Astrocyte (in vitro differentiated cells and primary cell): ENCODE results near the gene CRELD2. TPM values are rescaled to one million over a fixed set of nuclear protein-coding genes. Genes with fewer than 3 reads are reported as not detected.

Experiments used
- DNase-seq: peaks from one replicate; pipeline ENCODE4 v3.0.0-alpha.2; 2010; ENCODE audit warnings: low read depth
- FAIRE-seq: peaks from 2 replicates; lab custom pipeline; 2011; peaks lifted over from hg19 to GRCh38; lab: Jason Lieb, UNC
- H2AFZ ChIP-seq: 2 replicates; pipeline ENCODE4 v1.6.0; 2012; ENCODE audit warnings: low read depth, low read length, inconsistent platforms
- H3K27ac ChIP-seq: 2 replicates; pipeline ENCODE4 v1.5.1; 2011; ENCODE audit warnings: low read depth, low read length, inconsistent platforms
- H3K27me3 ChIP-seq: 2 replicates; pipeline ENCODE4 v1.6.0; 2011; ENCODE audit warnings: low read length, inconsistent platforms; ENCODE audit not compliant: insufficient read depth
- H3K36me3 ChIP-seq: 2 replicates; pipeline ENCODE4 v1.5.1; 2011; ENCODE audit warnings: low read length, inconsistent platforms; ENCODE audit not compliant: insufficient read depth
- H3K4me1 ChIP-seq: 2 replicates; pipeline ENCODE4 v1.5.1; 2011; ENCODE audit warnings: low read length, inconsistent platforms; ENCODE audit not compliant: insufficient read depth
- H3K4me2 ChIP-seq: 2 replicates; pipeline ENCODE4 v1.6.0; 2012; ENCODE audit warnings: low read length, inconsistent platforms
- H3K4me3 ChIP-seq: 2 replicates; pipeline ENCODE4 v1.5.1; 2011; ENCODE audit warnings: low read depth, mild to moderate bottlenecking, low read length, inconsistent platforms; ENCODE audit not compliant: insufficient read depth
- H3K79me2 ChIP-seq: 2 replicates; pipeline ENCODE4 v1.6.0; 2012; ENCODE audit warnings: mild to moderate bottlenecking, low read length, inconsistent platforms; ENCODE audit not compliant: insufficient read depth
- H3K9ac ChIP-seq: 2 replicates; pipeline ENCODE4 v1.6.0; 2012; ENCODE audit warnings: mild to moderate bottlenecking, low read length, inconsistent platforms
- H3K9me3 ChIP-seq: 2 replicates; pipeline ENCODE4 v1.5.1; 2012; ENCODE audit warnings: low read depth, mild to moderate bottlenecking, low read length, inconsistent platforms; ENCODE audit not compliant: insufficient read depth
- H4K20me1 ChIP-seq: 2 replicates; pipeline ENCODE4 v1.6.0; 2012; ENCODE audit warnings: low read length, inconsistent platforms; ENCODE audit not compliant: insufficient read depth
- H3K27ac Mint-ChIP-seq: one replicate; pipeline ENCODE4 v1.8.0; 2021; ENCODE audit warnings: mild to moderate bottlenecking, mixed read lengths; ENCODE audit not compliant: unreplicated experiment
- H3K27me3 Mint-ChIP-seq: one replicate; pipeline ENCODE4 v1.8.0; 2021; ENCODE audit warnings: low read depth, mixed read lengths; ENCODE audit not compliant: unreplicated experiment
- H3K36me3 Mint-ChIP-seq: one replicate; pipeline ENCODE4 v1.8.0; 2021; ENCODE audit warnings: low read depth, mixed read lengths; ENCODE audit not compliant: unreplicated experiment
- H3K4me1 Mint-ChIP-seq: one replicate; pipeline ENCODE4 v1.8.0; 2021; ENCODE audit warnings: low read depth, mixed read lengths; ENCODE audit not compliant: unreplicated experiment
- H3K4me3 Mint-ChIP-seq: one replicate; pipeline ENCODE4 v1.8.0; 2021; ENCODE audit warnings: mild to moderate bottlenecking, moderate library complexity, mixed read lengths; ENCODE audit not compliant: unreplicated experiment
- H3K9me3 Mint-ChIP-seq: one replicate; pipeline ENCODE4 v1.8.0; 2021; ENCODE audit warnings: mild to moderate bottlenecking, mixed read lengths; ENCODE audit not compliant: unreplicated experiment
- EZH2 ChIP-seq: IDR thresholded peaks from 2 replicates; pipeline ENCODE4 v1.6.1; 2012; ENCODE audit warnings: mild to moderate bottlenecking, low read length, inconsistent platforms; ENCODE audit not compliant: insufficient read depth
- total RNA-seq: library from RNA; stranded (reverse); gene quantifications from 2 replicates; pipeline ENCODE4 v1.2.1, GENCODE V29; 2021
- TF ChIP-seq, protein P1 (sequence below): IDR thresholded peaks from 2 replicates; pipeline ENCODE4 v1.5.1; 2011; ENCODE audit warnings: low read depth, mild to moderate bottlenecking, inconsistent platforms, low read length, moderate library complexity; ENCODE audit not compliant: insufficient read depth

CRELD2 gene
- total RNA-seq, 1 donor from 2014 or later = 49.6 TPM

DNA sequence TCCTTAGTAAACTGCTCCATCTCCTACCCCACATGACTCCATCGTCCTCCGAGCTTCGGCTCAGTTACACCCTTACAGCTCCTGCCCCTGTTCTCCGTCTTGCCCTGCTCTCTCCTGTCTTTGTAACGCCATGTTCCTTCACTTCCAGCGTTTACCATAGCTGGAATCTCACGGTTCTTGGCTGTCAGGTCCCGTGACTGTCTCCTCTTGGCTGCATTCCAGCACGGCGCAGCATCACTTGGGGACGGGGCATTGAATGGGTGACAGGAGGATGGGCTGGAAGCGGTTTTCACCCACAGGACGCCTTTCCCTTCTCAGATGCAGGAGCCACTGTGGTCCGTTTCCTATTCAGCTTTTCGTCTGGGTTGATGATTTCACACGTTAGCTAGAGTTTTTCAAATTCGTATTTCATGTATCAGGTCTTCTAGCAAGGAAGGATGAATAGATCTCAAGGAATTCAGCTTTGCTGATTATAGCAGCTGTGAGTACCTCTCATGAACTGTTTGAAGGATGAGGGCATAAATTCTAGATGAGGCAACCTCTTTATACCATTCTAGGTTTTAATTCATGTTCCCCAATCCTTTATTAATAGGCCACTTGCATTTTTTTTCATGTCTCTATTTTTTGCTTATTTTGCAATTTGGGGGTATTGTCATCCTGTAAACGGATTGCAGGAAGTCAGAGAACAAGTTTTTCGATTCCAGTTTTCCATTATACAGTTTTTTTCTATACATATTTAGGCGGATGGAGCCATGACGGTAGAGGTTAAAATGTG, 35.7 kb upstream of the CRELD2 start:
- H3K27me3 Mint-ChIP-seq = no peaks in the 10 kb centered on the region
- peak overlapping the region; percentile 55 for H3K27ac ChIP-seq
- peak overlapping the region; percentile 37 for H3K9ac ChIP-seq
- peak overlapping the region; percentile 49 for H3K27ac Mint-ChIP-seq
- DNase-seq = peak; percentile 75
- no peaks in the 10 kb centered on the region for H3K9me3 ChIP-seq
- peaks cover 16% of the 10 kb centered on the region for H3K4me1 ChIP-seq
- H3K9me3 Mint-ChIP-seq = peaks cover 4% of the 10 kb centered on the region
- peaks cover 43% of the 10 kb centered on the region for H3K36me3 Mint-ChIP-seq
- H3K4me1 Mint-ChIP-seq = peaks cover 18% of the 10 kb centered on the region
- FAIRE-seq = no peak
- no peak for TF ChIP-seq EZH2
- TF ChIP-seq, protein P1, sequence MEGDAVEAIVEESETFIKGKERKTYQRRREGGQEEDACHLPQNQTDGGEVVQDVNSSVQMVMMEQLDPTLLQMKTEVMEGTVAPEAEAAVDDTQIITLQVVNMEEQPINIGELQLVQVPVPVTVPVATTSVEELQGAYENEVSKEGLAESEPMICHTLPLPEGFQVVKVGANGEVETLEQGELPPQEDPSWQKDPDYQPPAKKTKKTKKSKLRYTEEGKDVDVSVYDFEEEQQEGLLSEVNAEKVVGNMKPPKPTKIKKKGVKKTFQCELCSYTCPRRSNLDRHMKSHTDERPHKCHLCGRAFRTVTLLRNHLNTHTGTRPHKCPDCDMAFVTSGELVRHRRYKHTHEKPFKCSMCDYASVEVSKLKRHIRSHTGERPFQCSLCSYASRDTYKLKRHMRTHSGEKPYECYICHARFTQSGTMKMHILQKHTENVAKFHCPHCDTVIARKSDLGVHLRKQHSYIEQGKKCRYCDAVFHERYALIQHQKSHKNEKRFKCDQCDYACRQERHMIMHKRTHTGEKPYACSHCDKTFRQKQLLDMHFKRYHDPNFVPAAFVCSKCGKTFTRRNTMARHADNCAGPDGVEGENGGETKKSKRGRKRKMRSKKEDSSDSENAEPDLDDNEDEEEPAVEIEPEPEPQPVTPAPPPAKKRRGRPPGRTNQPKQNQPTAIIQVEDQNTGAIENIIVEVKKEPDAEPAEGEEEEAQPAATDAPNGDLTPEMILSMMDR = no peak
- H3K4me2 ChIP-seq = peak overlapping the region; percentile 57
- H2AFZ ChIP-seq = no peak overlapping the region
- peaks cover 9% of the 10 kb centered on the region for H3K36me3 ChIP-seq
- peak overlapping the region; percentile 7 for H3K4me3 ChIP-seq
- no peaks in the 10 kb centered on the region for H3K27me3 ChIP-seq
- peaks cover 79% of the 10 kb centered on the region for H4K20me1 ChIP-seq
- no peak overlapping the region for H3K4me3 Mint-ChIP-seq
- peaks cover 95% of the 10 kb centered on the region for H3K79me2 ChIP-seq

DNA sequence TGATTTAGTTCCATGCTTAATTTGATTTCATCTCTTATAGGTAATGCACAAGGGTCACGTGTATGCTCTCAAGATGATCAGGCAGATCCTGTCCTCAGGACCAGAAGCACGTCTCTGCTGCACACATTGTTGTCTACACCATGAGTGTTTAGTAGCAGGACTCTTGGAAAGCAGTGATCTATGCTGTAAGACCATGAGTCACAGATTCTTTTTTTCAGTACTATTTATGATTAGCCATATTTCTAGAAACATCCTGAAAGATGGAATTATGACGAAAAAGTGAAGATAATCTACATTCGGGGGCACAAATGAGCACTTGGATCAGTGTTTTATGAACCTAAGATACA, 35.2 kb upstream of the CRELD2 start:
- no peak overlapping the region for H3K4me2 ChIP-seq
- no peak overlapping the region for H3K9ac ChIP-seq
- no peaks in the 10 kb centered on the region for H3K27me3 ChIP-seq
- H4K20me1 ChIP-seq = peaks cover 82% of the 10 kb centered on the region
- H3K4me1 ChIP-seq = peaks cover 16% of the 10 kb centered on the region
- no peak for FAIRE-seq
- H3K4me3 ChIP-seq = no peak overlapping the region
- H3K79me2 ChIP-seq = peaks cover 95% of the 10 kb centered on the region
- no peak overlapping the region for H2AFZ ChIP-seq
- peaks cover 9% of the 10 kb centered on the region for H3K36me3 ChIP-seq
- no peaks in the 10 kb centered on the region for H3K27me3 Mint-ChIP-seq
- H3K4me1 Mint-ChIP-seq = peaks cover 18% of the 10 kb centered on the region
- no peak overlapping the region for H3K27ac Mint-ChIP-seq
- H3K4me3 Mint-ChIP-seq = no peak overlapping the region
- no peak overlapping the region for H3K27ac ChIP-seq
- H3K36me3 Mint-ChIP-seq = peaks cover 45% of the 10 kb centered on the region
- H3K9me3 ChIP-seq = no peaks in the 10 kb centered on the region
- peaks cover 4% of the 10 kb centered on the region for H3K9me3 Mint-ChIP-seq
- TF ChIP-seq, protein P1 = no peak
- TF ChIP-seq EZH2 = no peak
- peak; percentile 24 for DNase-seq

GRCh38 chr22:49884075-49884474, 34.4 kb upstream of the CRELD2 start:
- peaks cover 90% of the 10 kb centered on the region for H4K20me1 ChIP-seq
- no peak overlapping the region for H3K27ac ChIP-seq
- H3K27me3 ChIP-seq = no peaks in the 10 kb centered on the region
- peaks cover 9% of the 10 kb centered on the region for H3K36me3 ChIP-seq
- DNase-seq = no peak
- H3K4me1 Mint-ChIP-seq = peaks cover 18% of the 10 kb centered on the region
- no peak for FAIRE-seq
- TF ChIP-seq, protein P1 = no peak
- TF ChIP-seq EZH2 = no peak
- peaks cover 97% of the 10 kb centered on the region for H3K79me2 ChIP-seq
- H3K9ac ChIP-seq = no peak overlapping the region
- H3K9me3 ChIP-seq = no peaks in the 10 kb centered on the region
- no peaks in the 10 kb centered on the region for H3K27me3 Mint-ChIP-seq
- peaks cover 4% of the 10 kb centered on the region for H3K9me3 Mint-ChIP-seq
- H3K4me3 Mint-ChIP-seq = no peak overlapping the region
- no peak overlapping the region for H2AFZ ChIP-seq
- peaks cover 16% of the 10 kb centered on the region for H3K4me1 ChIP-seq
- H3K36me3 Mint-ChIP-seq = peaks cover 46% of the 10 kb centered on the region
- H3K4me3 ChIP-seq = no peak overlapping the region
- H3K4me2 ChIP-seq = no peak overlapping the region
- peak overlapping the region; percentile 27 for H3K27ac Mint-ChIP-seq
